OCI-M2 (cell line): ENCODE data around the gene BTBD9.
"Not testable (repeated sequence)": the region's sequence is repeated elsewhere in the genome, so short reads cannot be mapped to it uniquely, and the experiment has no call there.

Source experiments
- DNase-seq: peaks from one replicate; lab custom pipeline; 2025; ENCODE audit not compliant: unreplicated experiment; lab: John Stamatoyannopoulos, UW

Gene BTBD9

GRCh38 chr6:38649744-38650143, 10.0 kb upstream of the BTBD9 start:
- DNase-seq: no peak

- no peak for DNase-seq
Measured at GRCh38 chr6:38648629-38649028, 8.9 kb upstream of the BTBD9 start.

GRCh38 chr6:38646166-38646878, 6.6 kb upstream of the BTBD9 start:
- no peak for DNase-seq

GRCh38 chr6:38644951-38645350, 5.2 kb upstream of the BTBD9 start:
- no peak for DNase-seq

- DNase-seq: no peak
Measured at GRCh38 chr6:38640216-38640909, 634 bp upstream of the BTBD9 start.

GRCh38 chr6:38638941-38639497, 710 bp downstream of the BTBD9 start:
- DNase-seq: no peak

GRCh38 chr6:38637756-38638155, 2.0 kb downstream of the BTBD9 start:
- no peak for DNase-seq

- no peak for DNase-seq
Measured at GRCh38 chr6:38636027-38636426, 3.7 kb downstream of the BTBD9 start.

GRCh38 chr6:38634518-38634917, 5.2 kb downstream of the BTBD9 start:
- no peak for DNase-seq

- DNase-seq: no peak
Measured at GRCh38 chr6:38632490-38632889, 7.2 kb downstream of the BTBD9 start.

GRCh38 chr6:38631186-38631783, 8.4 kb downstream of the BTBD9 start:
- no peak for DNase-seq

GRCh38 chr6:38625217-38625616, 14.5 kb downstream of the BTBD9 start:
- DNase-seq: no peak

- DNase-seq: not testable (repeated sequence)
Measured at GRCh38 chr6:38619342-38619741, 20.4 kb downstream of the BTBD9 start.

- not testable (repeated sequence) for DNase-seq
Measured at GRCh38 chr6:38618301-38618700, 21.4 kb downstream of the BTBD9 start.

GRCh38 chr6:38617856-38618255, 21.9 kb downstream of the BTBD9 start:
- no peak for DNase-seq

- DNase-seq: no peak
Measured at GRCh38 chr6:38612143-38612965, 27.4 kb downstream of the BTBD9 start.

- DNase-seq: no peak
Measured at GRCh38 chr6:38610050-38610625, 29.6 kb downstream of the BTBD9 start.

- no peak for DNase-seq
Measured at GRCh38 chr6:38604700-38605099, 35.0 kb downstream of the BTBD9 start.

GRCh38 chr6:38603966-38604365, 35.8 kb downstream of the BTBD9 start:
- DNase-seq: no peak

- DNase-seq: no peak
Measured at GRCh38 chr6:38603496-38603895, 36.2 kb downstream of the BTBD9 start.
